GM12865 (cell line): Measurements from ENCODE around the gene MATN1.

Experiments
- DNase-seq: peaks from one replicate; pipeline ENCODE4 v3.0.0; 2010; ENCODE audit warnings: low read depth
- H3K4me3 ChIP-seq: 2 replicates; pipeline ENCODE4 v1.5.1; 2011; ENCODE audit warnings: mild to moderate bottlenecking, low read depth, low read length, control low read depth
- CTCF ChIP-seq: IDR thresholded peaks from 2 replicates; pipeline ENCODE4 v1.5.1; 2011; ENCODE audit warnings: low read length, control low read depth, low read depth, inconsistent platforms; ENCODE audit not compliant: insufficient read depth; ENCODE audit errors: missing control alignments

The MATN1 gene

GRCh38 chr1:30707412-30708360 is 15.7 kb downstream of the MATN1 start:
- no peak overlapping the region for H3K4me3 ChIP-seq
- TF ChIP-seq CTCF = peak; percentile 75
- DNase-seq = peak; percentile 69

DNA sequence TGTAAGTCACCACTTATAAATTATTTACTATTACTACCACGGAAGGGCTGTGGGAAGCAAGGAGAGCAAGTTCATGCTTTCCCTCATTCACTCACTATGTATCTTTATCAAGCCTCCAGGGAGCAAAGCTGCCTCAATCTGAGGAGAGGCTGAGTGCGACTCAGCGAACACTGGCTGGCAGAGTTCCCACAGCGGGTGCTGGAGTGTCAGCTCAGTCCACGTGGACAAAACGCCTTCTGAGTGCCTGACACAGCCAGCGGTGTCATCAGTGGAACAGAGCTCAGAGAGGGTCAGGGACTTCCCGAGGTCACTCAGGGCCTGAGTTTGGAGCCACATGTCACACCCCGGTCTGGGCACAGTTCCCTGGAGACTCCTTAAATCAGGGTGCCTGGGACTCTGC is 16.9 kb downstream of the MATN1 start:
- no peak for TF ChIP-seq CTCF
- no peak for DNase-seq
- H3K4me3 ChIP-seq = no peak overlapping the region

GRCh38 chr1:30705698-30706097 is 17.7 kb downstream of the MATN1 start:
- no peak for TF ChIP-seq CTCF
- H3K4me3 ChIP-seq = no peak overlapping the region
- DNase-seq = no peak

- no peak for TF ChIP-seq CTCF
- DNase-seq = no peak
- no peak overlapping the region for H3K4me3 ChIP-seq
Measured at GRCh38 chr1:30704765-30705509, 18.4 kb downstream of the MATN1 start.

- no peak for DNase-seq
- H3K4me3 ChIP-seq = no peak overlapping the region
- TF ChIP-seq CTCF = no peak
Measured at GRCh38 chr1:30704271-30704670, 19.1 kb downstream of the MATN1 start.

- TF ChIP-seq CTCF = no peak
- no peak for DNase-seq
- no peak overlapping the region for H3K4me3 ChIP-seq
Measured at GRCh38 chr1:30702823-30703222, 20.6 kb downstream of the MATN1 start.
